DMS53 treated with DMSO at 0.1 percent for 48 hours (cell line): ENCODE measurements around the gene SPINT4.
"Not testable (repeated sequence)": the region's sequence is repeated elsewhere in the genome, so short reads cannot be mapped to it uniquely, and the experiment has no call there.

Source experiments
- DNase-seq: peaks from one replicate; lab custom pipeline; 2025; ENCODE audit not compliant: unreplicated experiment; lab: John Stamatoyannopoulos, UW

SPINT4 gene

DNA sequence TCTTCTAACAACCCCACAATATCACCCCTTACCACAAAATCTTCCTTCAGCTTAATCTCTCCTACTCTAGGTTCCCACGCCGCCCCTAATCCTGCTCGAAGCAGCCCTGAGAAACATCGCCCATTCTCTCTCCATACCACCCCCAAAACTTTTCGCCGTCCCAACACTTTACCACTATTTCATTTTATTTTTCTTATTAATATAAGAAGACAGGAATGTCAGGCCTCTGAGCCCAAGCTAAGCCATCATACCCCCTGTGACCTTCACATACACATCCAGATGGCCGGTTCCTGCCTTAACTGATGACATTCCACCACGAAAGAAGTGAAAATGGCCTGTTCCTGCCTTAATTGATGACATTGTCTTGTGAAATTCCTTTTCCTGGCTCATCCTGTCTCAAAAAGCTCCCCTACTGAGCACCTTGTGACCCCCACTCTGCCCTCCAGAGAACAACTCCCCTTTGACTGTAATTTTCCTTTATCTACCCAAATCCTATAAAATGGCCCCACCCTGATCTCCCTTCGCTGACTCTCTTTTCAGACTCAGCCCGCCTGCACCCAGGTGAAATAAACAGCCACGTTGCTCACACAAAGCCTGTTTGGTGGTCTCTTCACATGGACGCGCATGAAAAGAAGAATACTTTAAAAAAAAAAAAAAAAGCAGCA, 42.6 kb downstream of the SPINT4 start:
- DNase-seq, result not testable (repeated sequence)

- no peak for DNase-seq
Measured at GRCh38 chr20:45765307-45765875, 43.2 kb downstream of the SPINT4 start.

- no peak for DNase-seq
Measured at GRCh38 chr20:45765980-45766379, 43.8 kb downstream of the SPINT4 start.

GRCh38 chr20:45768479-45768878, 46.3 kb downstream of the SPINT4 start:
- no peak for DNase-seq

DNA sequence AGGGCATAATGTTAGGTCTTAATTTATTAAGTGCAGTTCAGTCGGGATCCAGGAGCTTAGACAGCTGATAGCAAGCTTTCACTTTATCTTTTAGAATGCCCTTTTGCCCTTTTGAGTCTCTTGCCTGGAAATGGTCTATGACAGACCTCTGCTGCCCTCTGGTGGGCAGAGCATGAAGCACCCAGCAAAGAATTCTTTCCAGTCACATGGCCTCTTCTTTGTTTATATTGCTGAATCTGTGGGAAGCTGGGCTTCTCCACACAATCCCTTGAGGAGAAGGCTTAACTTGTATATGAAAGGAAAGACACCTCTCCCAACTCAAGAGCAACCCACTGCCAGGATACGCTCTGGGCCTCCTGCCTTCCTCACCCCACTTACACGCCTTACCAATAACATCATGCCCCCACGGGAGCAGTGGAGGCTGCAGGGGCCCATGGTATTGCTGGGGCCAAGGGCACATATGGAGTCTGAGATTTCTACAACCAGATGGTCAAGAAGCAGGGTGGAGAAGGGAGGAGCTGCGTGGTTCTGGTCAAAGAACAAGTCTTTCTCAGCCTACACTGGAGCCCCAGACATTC, 49.1 kb downstream of the SPINT4 start:
- peak; percentile 94 for DNase-seq

DNA sequence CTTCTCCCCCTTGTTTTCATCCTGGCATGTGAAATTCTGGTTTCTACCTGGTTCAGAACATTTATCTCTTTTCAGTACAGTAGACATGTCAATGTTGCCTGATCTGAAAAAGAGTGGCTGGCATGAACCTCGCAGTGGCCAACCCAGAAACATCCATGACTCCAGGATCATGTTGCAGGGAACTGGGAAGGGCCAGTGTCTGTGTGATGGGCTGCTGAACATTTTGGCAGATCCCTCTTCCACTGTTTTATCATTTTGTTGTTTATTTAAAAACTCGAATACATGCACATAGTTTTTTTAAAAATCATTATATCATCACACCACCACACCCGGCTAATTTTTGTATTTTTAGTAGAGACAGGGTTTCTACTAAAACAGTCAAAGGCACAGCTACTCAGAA, 50.5 kb downstream of the SPINT4 start:
- DNase-seq, result no peak

- no peak for DNase-seq
Measured at GRCh38 chr20:45774945-45775344, 52.8 kb downstream of the SPINT4 start.

- no peak for DNase-seq
Measured at GRCh38 chr20:45775411-45775810, 53.3 kb downstream of the SPINT4 start.
